Stimulated activated memory B cell treated with anti-CD40 and anti-IgM and Interleukin-4, amounts not matched to agents 10 μg/mL and 1 μg/mL and 100 μg/mL, for 72 hours (primary cell): Measurements from ENCODE around the gene TIRAP.

Source experiments
- ATAC-seq: fragments of 150-1000 bp; cut with Tn5 transposase; 2 replicates; pipeline ENCODE4 v1.10.0; 2021
- H3K27ac Mint-ChIP-seq: one replicate; pipeline ENCODE4 v1.8.0; 2022; ENCODE audit warnings: mild to moderate bottlenecking, mixed read lengths
- H3K27me3 Mint-ChIP-seq: one replicate; pipeline ENCODE4 v1.8.0; 2022; ENCODE audit warnings: mixed read lengths
- H3K36me3 Mint-ChIP-seq: one replicate; pipeline ENCODE4 v1.8.0; 2022; ENCODE audit warnings: mixed read lengths
- H3K4me1 Mint-ChIP-seq: one replicate; pipeline ENCODE4 v1.8.0; 2022; ENCODE audit warnings: mixed read lengths
- H3K4me3 Mint-ChIP-seq: one replicate; pipeline ENCODE4 v1.8.0; 2022; ENCODE audit warnings: mild to moderate bottlenecking, moderate library complexity, mixed read lengths
- H3K9me3 Mint-ChIP-seq: one replicate; pipeline ENCODE4 v1.8.0; 2022; ENCODE audit warnings: mixed read lengths

TIRAP gene

DNA sequence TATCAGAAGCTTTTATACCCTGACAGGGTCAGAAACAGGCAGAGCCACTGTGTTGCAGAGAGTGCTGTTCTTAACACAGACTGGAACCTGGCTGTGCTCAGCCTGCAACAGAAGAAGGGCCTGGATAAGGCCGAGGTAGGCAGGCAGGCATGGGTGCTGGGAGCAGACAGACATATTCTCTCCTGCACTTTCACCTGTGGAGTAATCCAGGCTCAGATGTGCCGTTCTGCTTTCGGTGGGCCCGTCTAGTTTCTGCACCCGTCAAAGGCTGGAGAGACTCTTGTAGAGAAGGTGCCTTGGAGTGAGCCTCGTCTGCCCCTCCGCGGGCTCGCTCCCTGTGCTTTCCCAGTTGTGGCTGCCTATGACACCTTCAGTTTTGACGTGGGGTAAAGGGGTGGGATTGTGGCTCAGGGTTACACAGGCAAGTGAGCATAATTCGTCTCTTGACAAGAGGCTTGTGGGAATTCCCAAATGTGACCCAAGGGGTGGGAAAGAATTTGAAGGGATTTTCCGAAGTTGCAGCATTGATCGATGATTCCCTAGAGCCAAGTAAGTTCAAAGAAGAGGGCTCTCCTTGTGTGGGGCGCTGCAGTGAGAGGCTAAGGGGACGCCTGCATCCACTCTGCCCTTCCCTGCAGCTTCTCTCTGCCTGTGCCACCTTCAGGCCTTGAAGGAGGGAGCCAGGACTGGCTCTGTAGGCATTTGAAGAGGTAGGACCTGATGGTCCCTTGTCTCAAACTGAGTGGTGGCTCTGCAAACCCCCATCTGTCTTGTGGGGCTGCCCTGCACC is 56.4 kb downstream of the TIRAP start:
- H3K36me3 Mint-ChIP-seq, result peaks cover 82% of the 10 kb centered on the region
- peaks cover 9% of the 10 kb centered on the region for H3K4me1 Mint-ChIP-seq
- no peak overlapping the region for H3K27ac Mint-ChIP-seq
- no peaks in the 10 kb centered on the region for H3K27me3 Mint-ChIP-seq
- ATAC-seq, result no peak
- H3K4me3 Mint-ChIP-seq, result no peak overlapping the region
- no peaks in the 10 kb centered on the region for H3K9me3 Mint-ChIP-seq

DNA sequence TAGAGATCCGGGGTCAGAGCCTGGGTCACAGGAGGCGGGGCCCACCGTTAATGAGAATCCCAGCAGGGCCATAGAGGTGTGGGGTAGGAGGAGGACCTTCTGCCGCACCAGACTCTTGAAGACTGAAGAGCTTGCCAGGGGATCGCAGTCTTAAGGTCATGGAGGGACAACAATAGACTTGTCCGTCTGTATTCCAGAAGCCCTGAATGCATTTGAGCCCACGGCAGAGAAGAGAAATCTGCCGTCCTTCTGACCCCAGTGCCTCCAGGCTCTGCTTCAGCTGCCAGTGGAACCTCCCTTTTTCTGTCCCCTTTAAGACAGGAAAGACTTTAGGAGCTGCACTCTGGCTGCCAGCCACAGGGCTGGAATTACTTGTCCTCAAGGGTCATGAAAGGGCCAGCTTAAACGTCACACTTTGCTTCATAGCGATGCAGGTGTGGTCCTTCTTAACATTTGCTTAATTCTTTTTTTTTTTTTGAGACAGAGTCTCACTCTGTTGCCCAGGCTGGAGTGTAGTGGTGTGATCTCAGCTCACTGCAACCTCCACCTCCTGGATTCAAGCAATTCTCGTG is 57.1 kb downstream of the TIRAP start:
- no peak overlapping the region for H3K27ac Mint-ChIP-seq
- H3K4me3 Mint-ChIP-seq, result no peak overlapping the region
- H3K36me3 Mint-ChIP-seq, result peaks cover 86% of the 10 kb centered on the region
- H3K9me3 Mint-ChIP-seq, result no peaks in the 10 kb centered on the region
- H3K4me1 Mint-ChIP-seq, result peaks cover 9% of the 10 kb centered on the region
- no peak for ATAC-seq
- H3K27me3 Mint-ChIP-seq, result no peaks in the 10 kb centered on the region

DNA sequence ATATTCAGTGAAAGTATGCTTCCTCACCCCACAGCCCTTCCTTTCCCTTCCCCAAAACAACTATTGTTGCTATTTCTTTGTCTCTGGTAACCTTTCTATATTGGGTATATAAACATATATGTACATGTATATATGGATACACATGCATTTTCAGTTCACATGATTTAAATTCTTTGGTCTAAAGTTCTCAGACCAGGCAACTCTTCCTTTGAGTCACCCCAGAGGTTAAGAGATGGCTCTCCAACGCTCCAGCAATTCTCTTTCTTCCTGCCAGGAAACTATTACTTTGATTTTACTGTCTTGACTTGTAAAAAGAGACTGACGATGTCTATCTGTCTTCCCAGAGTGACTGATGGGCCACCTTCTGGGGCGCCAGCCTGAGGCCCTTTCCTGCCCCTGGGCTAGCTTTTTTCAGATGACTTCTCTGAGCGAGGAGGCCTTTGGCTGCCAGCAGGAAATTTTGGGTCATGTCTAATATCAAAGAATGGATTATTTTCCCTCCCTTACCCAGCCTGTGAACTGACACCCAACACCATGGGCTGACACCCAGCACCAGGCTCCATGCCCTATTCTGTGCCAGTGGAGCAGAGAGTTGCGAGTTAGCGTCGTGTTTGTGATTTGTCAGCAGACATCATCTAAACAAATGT is 58.2 kb downstream of the TIRAP start:
- H3K9me3 Mint-ChIP-seq, result no peaks in the 10 kb centered on the region
- H3K27me3 Mint-ChIP-seq, result no peaks in the 10 kb centered on the region
- no peak overlapping the region for H3K4me3 Mint-ChIP-seq
- ATAC-seq, result no peak
- H3K4me1 Mint-ChIP-seq, result peaks cover 8% of the 10 kb centered on the region
- H3K36me3 Mint-ChIP-seq, result peaks cover 90% of the 10 kb centered on the region
- H3K27ac Mint-ChIP-seq, result no peak overlapping the region

DNA sequence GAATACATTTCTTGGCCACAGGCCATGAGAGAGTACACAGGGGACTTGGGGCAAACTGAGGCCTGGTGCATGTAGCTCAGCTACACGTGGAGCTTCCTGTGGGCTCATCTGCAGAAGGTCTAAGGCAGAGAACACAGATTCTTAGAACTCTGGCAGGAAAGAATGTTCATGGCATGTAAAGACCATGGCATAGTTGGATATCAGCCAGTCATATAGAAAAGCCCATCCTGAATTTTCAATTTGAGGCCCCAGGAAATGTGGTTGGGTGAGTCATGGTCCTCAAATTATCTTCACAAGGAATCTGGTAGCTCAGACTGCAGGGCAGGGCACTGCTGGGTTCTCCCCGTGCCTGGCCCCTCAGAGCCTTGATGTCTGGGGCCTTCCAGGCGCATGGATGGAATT is 58.9 kb downstream of the TIRAP start:
- peaks cover 87% of the 10 kb centered on the region for H3K36me3 Mint-ChIP-seq
- ATAC-seq, result no peak
- H3K4me3 Mint-ChIP-seq, result no peak overlapping the region
- H3K9me3 Mint-ChIP-seq, result no peaks in the 10 kb centered on the region
- H3K27me3 Mint-ChIP-seq, result no peaks in the 10 kb centered on the region
- H3K4me1 Mint-ChIP-seq, result peaks cover 5% of the 10 kb centered on the region
- H3K27ac Mint-ChIP-seq, result no peak overlapping the region

DNA sequence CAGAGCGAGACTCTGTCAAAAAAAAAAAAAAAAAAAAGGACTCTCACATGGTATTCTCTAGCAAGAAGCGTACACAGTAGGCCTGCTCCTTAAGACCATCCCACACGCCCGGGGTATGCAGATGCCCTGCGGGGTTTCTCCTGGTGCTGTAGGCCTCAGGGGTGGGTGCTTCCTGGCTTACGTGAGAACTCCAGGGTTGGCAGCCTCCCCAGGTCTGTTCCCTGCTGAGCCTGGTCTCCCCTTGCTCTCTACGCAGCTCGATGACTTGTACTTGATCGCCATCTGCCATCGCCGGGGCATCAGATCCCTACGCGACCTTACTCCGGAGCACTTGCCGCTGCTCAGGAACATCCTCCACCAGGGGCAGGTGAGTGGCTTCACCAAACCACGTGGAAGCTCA is 60.2 kb downstream of the TIRAP start:
- peaks cover 5% of the 10 kb centered on the region for H3K4me1 Mint-ChIP-seq
- H3K9me3 Mint-ChIP-seq, result no peaks in the 10 kb centered on the region
- no peak overlapping the region for H3K27ac Mint-ChIP-seq
- no peaks in the 10 kb centered on the region for H3K27me3 Mint-ChIP-seq
- ATAC-seq, result no peak
- no peak overlapping the region for H3K4me3 Mint-ChIP-seq
- H3K36me3 Mint-ChIP-seq, result peaks cover 87% of the 10 kb centered on the region
